Vagina (tissue), 2 donors: Measurements from ENCODE around the gene BPIFB1.

Source experiments
- POLR2A ChIP-seq, 2 donors: fragments of 450-650 bp; IDR thresholded peaks; one replicate each; pipeline ENCODE4 v1.6.1; 2017; ENCODE audit warnings: antibody characterized with exemption in 2 of 2, mild to moderate bottlenecking in 2 of 2, moderate library complexity in 2 of 2
- POLR2AphosphoS5 ChIP-seq, 2 donors: sonication (generic); formaldehyde crosslinking; IDR thresholded peaks; one replicate each; pipeline ENCODE4 v1.9.0; 2017; ENCODE audit warnings: antibody characterized with exemption in 2 of 2, mild to moderate bottlenecking in 2 of 2, low read depth in 1 of 2; ENCODE audit not compliant: insufficient read depth in 1 of 2
- TF ChIP-seq, protein P1 (sequence below), 3 experiments: fragments of 450-650 bp in 2 of 3; fragments of 200-600 bp in 1 of 3; sonication (generic) in 1 of 3; IDR thresholded peaks; one replicate each; pipeline ENCODE4 v1.5.1; 2017 to 2019; ENCODE audit warnings: antibody characterized with exemption in 3 of 3, mild to moderate bottlenecking in 2 of 3, moderate library complexity in 2 of 3

DNA sequence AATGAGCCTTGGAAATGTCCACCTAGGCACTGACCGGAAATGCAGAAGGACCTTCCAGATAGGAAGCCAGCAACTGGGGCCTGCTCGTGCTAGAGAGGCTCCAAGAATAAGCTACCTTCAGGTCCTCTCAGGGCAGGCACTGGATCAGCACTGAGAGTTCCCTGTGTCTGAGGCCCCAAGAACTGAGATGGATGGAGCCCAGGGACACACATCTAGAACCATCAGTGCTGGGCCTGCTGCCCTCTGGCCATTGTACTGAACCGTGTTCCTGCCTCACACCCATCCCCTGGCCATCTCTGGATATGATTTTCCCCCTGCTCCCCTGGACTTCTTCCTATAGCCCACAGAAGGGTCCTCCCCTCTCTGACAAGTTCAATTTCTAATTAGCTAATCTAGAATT, 36.9 kb upstream of the BPIFB1 start:
- TF ChIP-seq, protein P1, sequence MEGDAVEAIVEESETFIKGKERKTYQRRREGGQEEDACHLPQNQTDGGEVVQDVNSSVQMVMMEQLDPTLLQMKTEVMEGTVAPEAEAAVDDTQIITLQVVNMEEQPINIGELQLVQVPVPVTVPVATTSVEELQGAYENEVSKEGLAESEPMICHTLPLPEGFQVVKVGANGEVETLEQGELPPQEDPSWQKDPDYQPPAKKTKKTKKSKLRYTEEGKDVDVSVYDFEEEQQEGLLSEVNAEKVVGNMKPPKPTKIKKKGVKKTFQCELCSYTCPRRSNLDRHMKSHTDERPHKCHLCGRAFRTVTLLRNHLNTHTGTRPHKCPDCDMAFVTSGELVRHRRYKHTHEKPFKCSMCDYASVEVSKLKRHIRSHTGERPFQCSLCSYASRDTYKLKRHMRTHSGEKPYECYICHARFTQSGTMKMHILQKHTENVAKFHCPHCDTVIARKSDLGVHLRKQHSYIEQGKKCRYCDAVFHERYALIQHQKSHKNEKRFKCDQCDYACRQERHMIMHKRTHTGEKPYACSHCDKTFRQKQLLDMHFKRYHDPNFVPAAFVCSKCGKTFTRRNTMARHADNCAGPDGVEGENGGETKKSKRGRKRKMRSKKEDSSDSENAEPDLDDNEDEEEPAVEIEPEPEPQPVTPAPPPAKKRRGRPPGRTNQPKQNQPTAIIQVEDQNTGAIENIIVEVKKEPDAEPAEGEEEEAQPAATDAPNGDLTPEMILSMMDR (IDR thresholded peaks at IDR 0.05): no peak
- TF ChIP-seq POLR2AphosphoS5 (IDR thresholded peaks at IDR 0.05; ENCODE audit: insufficient read depth in 1 of 2, low read depth in 1 of 2): no peak
- TF ChIP-seq POLR2A (IDR thresholded peaks at IDR 0.05): no peak
